Measurements from ENCODE around the gene SCML1. TPM values are rescaled to one million over a fixed set of nuclear protein-coding genes. Genes with fewer than 3 reads are reported as not detected.

SCML1 gene
- total RNA-seq, 4 donors from 2014 or later, result 3.4 to 12.4 (median 7.8) TPM

DNA sequence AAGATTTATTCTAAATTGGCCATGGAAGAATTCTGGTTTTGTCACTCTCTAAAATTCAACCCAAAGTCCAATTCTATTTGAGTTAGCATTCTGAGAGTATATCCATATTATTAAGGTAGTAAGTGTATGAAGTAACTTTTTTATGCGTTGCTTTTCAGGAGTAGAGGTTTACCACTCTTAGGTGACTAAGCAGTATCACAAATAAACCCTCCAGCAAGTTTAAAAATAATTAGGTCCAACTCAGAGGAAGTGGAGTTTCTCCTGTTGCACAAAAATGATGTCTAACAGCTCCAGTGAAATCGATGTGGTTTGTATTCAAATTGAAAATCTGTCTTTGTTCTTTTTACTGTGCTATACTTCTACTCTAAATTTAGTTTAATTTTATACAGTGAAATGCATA, 6.6 kb downstream of the SCML1 start:
- TF ChIP-seq EP300 (IDR thresholded peaks at IDR 0.05) (no peak), POLR2AphosphoS5 (IDR thresholded peaks at IDR 0.05) (no peak), POLR2A (IDR thresholded peaks at IDR 0.05) (no peak)
- TF ChIP-seq, protein P1, sequence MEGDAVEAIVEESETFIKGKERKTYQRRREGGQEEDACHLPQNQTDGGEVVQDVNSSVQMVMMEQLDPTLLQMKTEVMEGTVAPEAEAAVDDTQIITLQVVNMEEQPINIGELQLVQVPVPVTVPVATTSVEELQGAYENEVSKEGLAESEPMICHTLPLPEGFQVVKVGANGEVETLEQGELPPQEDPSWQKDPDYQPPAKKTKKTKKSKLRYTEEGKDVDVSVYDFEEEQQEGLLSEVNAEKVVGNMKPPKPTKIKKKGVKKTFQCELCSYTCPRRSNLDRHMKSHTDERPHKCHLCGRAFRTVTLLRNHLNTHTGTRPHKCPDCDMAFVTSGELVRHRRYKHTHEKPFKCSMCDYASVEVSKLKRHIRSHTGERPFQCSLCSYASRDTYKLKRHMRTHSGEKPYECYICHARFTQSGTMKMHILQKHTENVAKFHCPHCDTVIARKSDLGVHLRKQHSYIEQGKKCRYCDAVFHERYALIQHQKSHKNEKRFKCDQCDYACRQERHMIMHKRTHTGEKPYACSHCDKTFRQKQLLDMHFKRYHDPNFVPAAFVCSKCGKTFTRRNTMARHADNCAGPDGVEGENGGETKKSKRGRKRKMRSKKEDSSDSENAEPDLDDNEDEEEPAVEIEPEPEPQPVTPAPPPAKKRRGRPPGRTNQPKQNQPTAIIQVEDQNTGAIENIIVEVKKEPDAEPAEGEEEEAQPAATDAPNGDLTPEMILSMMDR (IDR thresholded peaks at IDR 0.05), result no peak
- no peaks in the 10 kb centered on the region for H3K9me3 ChIP-seq
- H3K27ac ChIP-seq, result no peak overlapping the region
- WGBS, 2 donors (ENCODE audit: low coverage in 1 of 2), result 51 to 56% methylated on average over 2 of the region's 2 CpGs
- H3K27me3 ChIP-seq, result no peaks in the 10 kb centered on the region
- no peaks in the 10 kb centered on the region for H3K36me3 ChIP-seq
- peaks cover 0 to 18% (median 0%) of the 10 kb centered on the region in 3 donors for H3K4me1 ChIP-seq
- H3K4me3 ChIP-seq, result no peak overlapping the region
- ATAC-seq, result no peak

DNA sequence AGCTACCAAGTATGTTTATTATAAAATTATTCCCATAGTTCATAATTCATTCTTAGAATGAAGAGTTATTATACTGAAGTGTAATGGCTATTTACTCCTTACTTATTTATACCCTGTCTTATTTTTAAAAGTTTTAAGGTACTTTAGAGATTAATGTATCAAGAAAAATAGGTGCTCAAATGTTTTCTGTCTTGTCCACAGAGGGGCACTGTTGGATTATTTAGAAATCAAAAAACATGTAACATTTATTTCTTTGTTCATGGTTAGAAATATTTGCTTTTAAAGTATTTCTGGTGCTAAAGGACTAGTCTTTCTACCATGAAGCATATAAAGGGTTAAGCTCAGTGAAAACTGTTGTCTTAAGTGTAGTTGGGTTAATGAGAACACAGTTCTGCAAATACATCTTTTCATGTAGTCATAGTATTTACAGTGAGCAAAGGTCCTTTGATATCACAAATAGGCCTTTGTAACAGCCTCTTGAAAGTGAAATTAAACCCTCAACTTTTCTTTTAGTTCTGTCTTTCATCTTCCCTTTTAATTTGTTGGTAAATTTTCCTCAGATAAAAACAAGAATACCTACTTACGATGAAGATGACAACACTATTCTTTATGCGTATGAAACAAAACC, 7.7 kb downstream of the SCML1 start:
- peaks cover 0 to 4% of the 10 kb centered on the region in 2 donors for H3K36me3 ChIP-seq
- TF ChIP-seq POLR2A (IDR thresholded peaks at IDR 0.05) (no peak), POLR2AphosphoS5 (IDR thresholded peaks at IDR 0.05) (no peak)
- TF ChIP-seq, protein P1 (IDR thresholded peaks at IDR 0.05), result peak in 2 of 4 experiments; percentile 14 to 40
- 78 to 80% methylated on average over 1 to 2 of the region's 2 CpGs for WGBS, 2 donors (ENCODE audit: low coverage in 1 of 2)
- no peak for ATAC-seq
- no peaks in the 10 kb centered on the region for H3K27me3 ChIP-seq
- no peak overlapping the region for H3K27ac ChIP-seq
- H3K4me1 ChIP-seq, result peaks cover 0 to 8% (median 0%) of the 10 kb centered on the region in 3 donors
- H3K9me3 ChIP-seq, result no peaks in the 10 kb centered on the region
- no peak overlapping the region for H3K4me3 ChIP-seq

DNA sequence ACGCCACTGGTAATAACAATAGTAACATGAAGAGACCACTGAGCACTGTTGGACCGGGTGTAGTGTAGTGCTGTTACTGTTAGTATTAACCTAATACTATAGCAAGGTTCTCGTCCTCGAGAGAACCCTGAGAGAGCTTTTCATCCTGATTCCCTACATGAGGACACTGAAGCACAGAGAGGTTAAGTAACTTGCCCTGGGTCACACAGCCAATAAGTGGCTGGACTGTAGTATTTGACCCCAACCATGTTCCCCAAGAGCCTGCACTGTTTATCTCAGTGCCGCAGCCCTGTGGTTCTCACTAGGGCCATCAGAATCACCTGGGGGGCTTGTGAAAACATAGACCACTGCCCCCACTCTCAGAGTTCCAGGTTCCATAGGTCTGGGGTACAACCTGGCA, 10.4 kb downstream of the SCML1 start:
- WGBS, 2 donors (ENCODE audit: low coverage in 1 of 2), result no CpG with 5 or more reads among the region's 5 CpGs
- H3K27me3 ChIP-seq, result no peaks in the 10 kb centered on the region
- peaks cover 0 to 8% (median 0%) of the 10 kb centered on the region in 3 donors for H3K4me1 ChIP-seq
- no peaks in the 10 kb centered on the region for H3K9me3 ChIP-seq
- H3K27ac ChIP-seq, result no peak overlapping the region
- no peak for ATAC-seq
- H3K4me3 ChIP-seq, result no peak overlapping the region
- H3K36me3 ChIP-seq, result peaks cover 0 to 27% of the 10 kb centered on the region in 2 donors
- TF ChIP-seq POLR2A (IDR thresholded peaks at IDR 0.05) (no peak), EP300 (IDR thresholded peaks at IDR 0.05) (no peak), POLR2AphosphoS5 (IDR thresholded peaks at IDR 0.05) (no peak)

DNA sequence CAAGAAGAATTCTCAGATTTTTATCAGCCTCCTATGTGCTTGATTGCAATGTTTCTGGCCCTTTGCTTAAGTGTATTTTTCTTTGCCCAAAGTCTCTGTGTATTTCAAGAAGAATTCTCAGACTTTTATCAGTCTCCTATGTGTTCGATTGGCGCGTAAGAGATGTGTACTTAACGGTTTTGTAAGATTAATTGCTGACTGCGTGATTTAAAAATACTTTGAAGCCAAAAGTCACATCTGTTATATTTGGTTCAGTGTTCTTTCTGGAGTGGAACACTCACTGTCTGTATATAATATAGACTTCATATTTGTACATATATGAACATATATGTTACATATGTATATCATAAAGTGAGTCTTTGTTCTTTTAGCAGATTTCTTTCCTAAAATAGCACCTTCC, 11.4 kb downstream of the SCML1 start:
- Histone ChIP-seq H3K4me3 (no peak overlapping the region), H3K9me3 (no peaks in the 10 kb centered on the region), H3K4me1 (peaks cover 0 to 8% (median 0%) of the 10 kb centered on the region in 3 donors), H3K36me3 (peaks cover 0 to 33% of the 10 kb centered on the region in 2 donors), H3K27ac (no peak overlapping the region), H3K27me3 (no peaks in the 10 kb centered on the region)
- ATAC-seq, result no peak
- 88 to 94% methylated on average over 5 of the region's 5 CpGs for WGBS, 2 donors (ENCODE audit: low coverage in 1 of 2)
- no peak for TF ChIP-seq POLR2A (IDR thresholded peaks at IDR 0.05)
- no peak for TF ChIP-seq POLR2AphosphoS5 (IDR thresholded peaks at IDR 0.05)
- TF ChIP-seq EP300 (IDR thresholded peaks at IDR 0.05), result no peak
- TF ChIP-seq, protein P1 (IDR thresholded peaks at IDR 0.05), result no peak

DNA sequence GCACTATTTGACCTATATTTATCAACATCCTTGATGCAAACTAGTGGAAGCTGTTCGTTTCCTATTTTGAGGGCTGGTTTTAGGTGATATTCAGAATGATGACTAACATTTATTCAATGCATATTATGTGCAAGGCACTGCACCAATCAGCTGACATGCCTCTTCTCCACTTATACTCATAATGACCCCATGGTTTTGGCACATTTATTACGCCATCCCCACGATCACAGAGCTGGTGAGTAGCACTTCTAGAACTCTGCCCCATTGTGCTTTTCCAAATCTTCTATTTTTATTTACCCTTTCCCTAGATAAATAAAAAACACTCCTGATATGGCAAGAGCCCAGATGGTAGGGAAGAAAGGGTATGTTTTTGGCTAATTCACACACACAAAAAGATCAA, 13.1 kb downstream of the SCML1 start:
- no peaks in the 10 kb centered on the region for H3K9me3 ChIP-seq
- peaks cover 0 to under 1% (median 0%) of the 10 kb centered on the region in 3 donors for H3K4me1 ChIP-seq
- H3K4me3 ChIP-seq, result no peak overlapping the region
- no peak for ATAC-seq
- H3K36me3 ChIP-seq, result peaks cover 0 to 40% of the 10 kb centered on the region in 2 donors
- 71 to 88% methylated on average over 3 of the region's 3 CpGs for WGBS, 2 donors (ENCODE audit: low coverage in 1 of 2)
- no peak overlapping the region for H3K27ac ChIP-seq
- TF ChIP-seq POLR2A (IDR thresholded peaks at IDR 0.05) (no peak), POLR2AphosphoS5 (IDR thresholded peaks at IDR 0.05) (no peak), EP300 (IDR thresholded peaks at IDR 0.05) (no peak)
- TF ChIP-seq, protein P1 (IDR thresholded peaks at IDR 0.05), result no peak
- H3K27me3 ChIP-seq, result no peaks in the 10 kb centered on the region
